ENCODE data around the gene BCO1. TPM values are rescaled to one million over a fixed set of nuclear protein-coding genes. Genes with fewer than 3 reads are reported as not detected.

BCO1 gene
- total and polyA plus RNA-seq, 4 experiments from 2014 or later: not detected

DNA sequence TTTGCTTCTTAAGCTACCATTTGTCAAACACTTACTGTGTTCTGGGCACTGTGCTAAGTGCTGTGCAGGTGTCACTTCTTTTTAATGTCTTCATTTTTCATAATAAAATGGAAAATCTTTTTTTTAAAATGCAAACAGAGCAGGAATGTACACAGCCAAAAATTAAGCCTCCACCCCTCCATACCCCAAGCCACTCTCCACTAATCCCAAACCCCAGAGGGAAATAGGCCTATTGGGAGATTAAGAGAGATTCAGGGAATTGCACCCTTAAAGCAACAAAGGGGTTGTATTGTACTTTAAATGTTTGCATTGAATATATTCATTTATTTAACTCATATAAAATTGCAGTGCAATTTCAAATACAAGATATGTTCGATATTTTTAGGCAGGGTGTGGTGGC is 47.7 kb downstream of the BCO1 start:
- no peaks in the 10 kb centered on the region for H3K36me3 Mint-ChIP-seq
- CTCF ChIA-PET (ENCODE audit: partially characterized antibody): interaction anchor here (1.3 kb wide), 1 partner anchor 12 kb away, joined by 3 read pairs; no protein-coding TSS in a partner anchor
- intact Hi-C loops (cut with micrococcal nuclease): no loop called here
- POLR2A ChIA-PET (ENCODE audit: partially characterized antibody): no interaction called here
- Histone ChIP-seq H3K4me3 (ENCODE audit: low read length in 2 of 2) (no peak overlapping the region), H3K27ac (ENCODE audit: low read depth, low read length) (no peak overlapping the region), H3K4me1 (ENCODE audit: insufficient read depth, low read length) (no peaks in the 10 kb centered on the region), H3K9me3 (ENCODE audit: control insufficient read depth in 1 of 2, low read length in 2 of 2) (no peaks in the 10 kb centered on the region), H3K27me3 (ENCODE audit: insufficient read depth, low read length) (no peaks in the 10 kb centered on the region), H3K36me3 (ENCODE audit: insufficient read depth, low read length) (no peaks in the 10 kb centered on the region)
- no peak for DNase-seq
- H3K27ac Mint-ChIP-seq: no peak overlapping the region
- no peaks in the 10 kb centered on the region for H3K4me1 Mint-ChIP-seq
- no peak overlapping the region for H3K4me3 Mint-ChIP-seq
- H3K9me3 Mint-ChIP-seq: no peaks in the 10 kb centered on the region
- peaks cover 1 to 2% of the 10 kb centered on the region in 2 donors for H3K27me3 Mint-ChIP-seq

DNA sequence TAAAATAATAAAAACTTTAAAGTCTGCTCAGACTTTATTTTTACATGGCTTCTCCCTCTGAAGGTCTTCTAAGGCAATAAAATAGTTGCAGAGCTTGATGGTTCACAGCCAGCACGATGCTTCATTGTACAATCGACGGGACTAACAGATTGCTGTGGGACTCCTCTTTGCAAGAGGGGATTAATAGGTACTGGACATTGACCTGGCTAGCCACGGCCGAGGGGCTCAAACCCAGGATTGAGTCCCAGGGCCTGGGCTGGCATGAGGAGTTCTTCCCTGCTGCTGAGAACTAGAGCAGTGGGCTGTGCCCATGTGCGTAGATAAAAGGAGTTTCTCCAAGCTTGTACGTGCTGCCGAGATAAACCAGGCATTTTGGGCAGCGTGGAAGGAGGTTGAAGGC is 52.6 kb downstream of the BCO1 start:
- H3K27me3 Mint-ChIP-seq: peaks cover 9 to 15% of the 10 kb centered on the region in 2 donors
- no peaks in the 10 kb centered on the region for H3K9me3 ChIP-seq (ENCODE audit: control insufficient read depth in 1 of 2, low read length in 2 of 2)
- H3K36me3 Mint-ChIP-seq: no peaks in the 10 kb centered on the region
- no peaks in the 10 kb centered on the region for H3K36me3 ChIP-seq (ENCODE audit: insufficient read depth, low read length)
- H3K4me1 Mint-ChIP-seq: no peaks in the 10 kb centered on the region
- no peaks in the 10 kb centered on the region for H3K27me3 ChIP-seq (ENCODE audit: insufficient read depth, low read length)
- H3K27ac Mint-ChIP-seq: no peak overlapping the region
- peaks cover 0 to 2% (median 0%) of the 10 kb centered on the region in 8 donors for H3K9me3 Mint-ChIP-seq
- H3K27ac ChIP-seq (ENCODE audit: low read depth, low read length): no peak overlapping the region
- intact Hi-C loops (cut with micrococcal nuclease): no loop called here
- ChIA-PET POLR2A (ENCODE audit: partially characterized antibody) (no interaction called here), CTCF (ENCODE audit: partially characterized antibody) (interaction anchor here (1.2 kb wide), 1 partner anchor 11 kb away, joined by 3 read pairs; no protein-coding TSS in a partner anchor)
- no peak overlapping the region for H3K4me3 Mint-ChIP-seq
- no peak overlapping the region for H3K4me3 ChIP-seq (ENCODE audit: low read length in 2 of 2)
- H3K4me1 ChIP-seq (ENCODE audit: insufficient read depth, low read length): no peaks in the 10 kb centered on the region
- no peak for DNase-seq

DNA sequence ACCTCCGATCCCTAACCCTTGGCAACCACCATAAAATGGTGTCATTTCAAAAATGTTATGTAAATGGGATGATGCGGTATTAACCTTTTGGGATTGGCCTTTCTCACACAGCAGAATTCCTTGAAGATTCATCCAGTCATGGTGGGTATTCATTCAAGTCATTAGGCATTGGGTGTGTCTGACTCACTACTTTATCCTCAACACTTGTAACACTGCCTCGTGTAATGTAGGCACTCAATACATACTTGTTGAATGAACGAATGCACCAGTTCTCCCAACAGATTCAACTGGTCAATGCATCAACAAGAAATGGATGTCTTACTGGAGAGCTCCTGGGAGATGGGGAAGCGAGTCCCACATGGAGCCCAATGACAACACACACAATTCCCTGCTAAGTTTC is 54.4 kb downstream of the BCO1 start:
- no peak for DNase-seq
- H3K4me3 Mint-ChIP-seq: no peak overlapping the region
- H3K4me1 Mint-ChIP-seq: no peaks in the 10 kb centered on the region
- H3K27me3 Mint-ChIP-seq: peaks cover 15 to 19% of the 10 kb centered on the region in 2 donors
- H3K27ac ChIP-seq (ENCODE audit: low read depth, low read length): no peak overlapping the region
- H3K36me3 Mint-ChIP-seq: no peaks in the 10 kb centered on the region
- H3K36me3 ChIP-seq (ENCODE audit: insufficient read depth, low read length): no peaks in the 10 kb centered on the region
- intact Hi-C loops (cut with micrococcal nuclease): no loop called here
- peaks cover 0 to 2% (median 0%) of the 10 kb centered on the region in 8 donors for H3K9me3 Mint-ChIP-seq
- ChIA-PET CTCF (ENCODE audit: partially characterized antibody) (no interaction called here), POLR2A (ENCODE audit: partially characterized antibody) (no interaction called here)
- peak overlapping the region in 1 of 7 donors; percentile 7 for H3K27ac Mint-ChIP-seq
- H3K4me1 ChIP-seq (ENCODE audit: insufficient read depth, low read length): no peaks in the 10 kb centered on the region
- no peak overlapping the region for H3K4me3 ChIP-seq (ENCODE audit: low read length in 2 of 2)
- H3K9me3 ChIP-seq (ENCODE audit: control insufficient read depth in 1 of 2, low read length in 2 of 2): no peaks in the 10 kb centered on the region
- no peaks in the 10 kb centered on the region for H3K27me3 ChIP-seq (ENCODE audit: insufficient read depth, low read length)

DNA sequence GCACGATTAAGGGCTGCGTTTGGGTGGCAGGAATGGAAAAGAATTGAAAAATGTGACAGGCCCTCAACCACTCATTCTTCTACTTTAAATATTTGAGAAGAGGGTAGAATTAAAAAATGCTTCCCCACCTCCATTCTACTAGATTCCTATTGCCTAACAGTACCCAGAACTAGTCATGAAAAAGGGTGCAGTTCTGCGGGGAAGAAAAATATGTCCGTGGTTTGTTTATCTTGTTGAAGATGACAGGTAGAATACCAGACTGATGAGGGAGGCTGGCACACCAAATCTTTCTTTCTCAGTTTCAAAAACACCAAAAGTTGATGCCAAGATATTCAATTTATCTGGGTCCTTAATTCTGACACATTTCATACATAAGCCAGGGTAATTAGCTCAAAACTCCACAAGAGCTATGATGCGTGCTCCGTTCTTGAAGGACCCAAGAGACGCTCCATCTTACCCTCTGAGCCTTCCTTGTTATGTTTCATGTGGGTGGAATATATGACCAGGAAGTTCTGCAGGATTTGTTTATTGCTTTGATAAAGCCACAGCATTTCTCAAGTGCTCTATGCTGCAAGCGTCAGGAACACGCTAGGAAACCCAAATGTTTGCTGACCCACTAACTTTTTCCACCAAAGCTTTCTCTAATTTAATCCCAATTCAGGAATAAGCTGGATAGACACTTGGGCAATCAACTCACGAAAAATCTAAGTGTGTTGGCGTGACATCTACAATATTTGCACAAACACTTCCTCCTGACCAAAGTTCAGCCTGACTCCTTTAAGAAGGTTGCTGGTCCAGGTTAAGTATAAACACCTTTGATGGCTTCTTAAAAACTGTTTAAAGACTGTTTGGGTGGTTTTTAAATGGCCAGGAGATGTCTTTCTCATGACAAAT is 55.7 kb downstream of the BCO1 start:
- Histone ChIP-seq H3K27ac (ENCODE audit: low read depth, low read length) (no peak overlapping the region), H3K4me3 (ENCODE audit: low read length in 2 of 2) (no peak overlapping the region), H3K36me3 (ENCODE audit: insufficient read depth, low read length) (no peaks in the 10 kb centered on the region), H3K9me3 (ENCODE audit: control insufficient read depth in 1 of 2, low read length in 2 of 2) (no peaks in the 10 kb centered on the region), H3K4me1 (ENCODE audit: insufficient read depth, low read length) (no peaks in the 10 kb centered on the region), H3K27me3 (ENCODE audit: insufficient read depth, low read length) (no peaks in the 10 kb centered on the region)
- DNase-seq: no peak
- ChIA-PET CTCF (ENCODE audit: partially characterized antibody) (no interaction called here), POLR2A (ENCODE audit: partially characterized antibody) (no interaction called here)
- no peak overlapping the region for H3K27ac Mint-ChIP-seq
- H3K9me3 Mint-ChIP-seq: peaks cover 0 to 5% (median 0%) of the 10 kb centered on the region in 8 donors
- H3K4me1 Mint-ChIP-seq: no peaks in the 10 kb centered on the region
- intact Hi-C loops (cut with micrococcal nuclease): no loop called here
- no peaks in the 10 kb centered on the region for H3K36me3 Mint-ChIP-seq
- H3K27me3 Mint-ChIP-seq: peaks cover 14 to 19% of the 10 kb centered on the region in 2 donors
- no peak overlapping the region for H3K4me3 Mint-ChIP-seq

DNA sequence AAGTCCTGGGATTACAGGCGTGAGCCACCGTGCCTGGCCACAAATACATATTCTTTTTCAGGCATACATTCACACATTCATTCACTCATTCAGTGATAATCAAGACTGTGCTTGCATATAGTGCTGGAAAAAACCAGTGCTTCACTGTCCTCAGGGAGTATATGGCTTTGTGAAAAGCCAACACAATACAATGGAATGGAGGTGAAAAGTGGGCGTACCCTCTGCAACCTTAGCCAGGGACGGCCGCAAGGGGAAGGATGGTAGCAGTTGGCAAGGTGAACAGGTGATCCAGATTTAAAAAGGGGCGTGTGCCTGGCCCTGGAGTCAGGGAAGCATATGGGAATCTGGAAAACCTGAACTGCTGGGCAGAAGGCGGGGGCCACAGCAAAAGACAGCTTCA is 58.1 kb downstream of the BCO1 start:
- no peaks in the 10 kb centered on the region for H3K4me1 ChIP-seq (ENCODE audit: insufficient read depth, low read length)
- peaks cover 0 to 6% (median 0%) of the 10 kb centered on the region in 8 donors for H3K9me3 Mint-ChIP-seq
- no peaks in the 10 kb centered on the region for H3K27me3 ChIP-seq (ENCODE audit: insufficient read depth, low read length)
- POLR2A ChIA-PET (ENCODE audit: partially characterized antibody): no interaction called here
- H3K4me3 ChIP-seq (ENCODE audit: low read length in 2 of 2): no peak overlapping the region
- no peaks in the 10 kb centered on the region for H3K36me3 ChIP-seq (ENCODE audit: insufficient read depth, low read length)
- no peaks in the 10 kb centered on the region for H3K9me3 ChIP-seq (ENCODE audit: control insufficient read depth in 1 of 2, low read length in 2 of 2)
- no peak overlapping the region for H3K27ac ChIP-seq (ENCODE audit: low read depth, low read length)
- intact Hi-C loops (cut with micrococcal nuclease): no loop called here
- DNase-seq: no peak
- CTCF ChIA-PET (ENCODE audit: partially characterized antibody): no interaction called here
- peaks cover 0 to 4% of the 10 kb centered on the region in 2 donors for H3K36me3 Mint-ChIP-seq
- no peak overlapping the region for H3K4me3 Mint-ChIP-seq
- peaks cover 14 to 15% of the 10 kb centered on the region in 2 donors for H3K27me3 Mint-ChIP-seq
- no peaks in the 10 kb centered on the region for H3K4me1 Mint-ChIP-seq
- no peak overlapping the region for H3K27ac Mint-ChIP-seq

DNA sequence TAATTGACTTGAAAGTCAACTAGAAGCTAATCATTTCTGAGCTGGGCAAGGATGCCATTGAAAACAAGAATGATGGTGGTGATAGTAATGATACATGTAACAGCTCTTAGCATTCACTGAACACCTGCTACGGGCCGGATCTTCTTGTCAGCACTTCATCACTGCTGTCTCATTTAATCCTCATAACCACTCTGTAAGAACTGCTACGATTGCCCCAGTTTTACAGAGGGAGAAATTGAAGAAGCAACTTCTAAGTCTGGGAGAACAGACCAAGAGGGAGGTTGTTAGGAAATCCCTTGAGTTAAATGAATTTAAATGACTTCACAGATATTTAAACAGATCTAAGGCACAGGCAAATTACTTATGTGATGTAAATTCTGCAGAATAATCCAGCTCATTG is 69.3 kb downstream of the BCO1 start:
- Histone ChIP-seq H3K27me3 (ENCODE audit: insufficient read depth, low read length) (no peaks in the 10 kb centered on the region), H3K36me3 (ENCODE audit: insufficient read depth, low read length) (no peaks in the 10 kb centered on the region), H3K27ac (ENCODE audit: low read depth, low read length) (no peak overlapping the region), H3K4me3 (ENCODE audit: low read length in 2 of 2) (no peak overlapping the region), H3K4me1 (ENCODE audit: insufficient read depth, low read length) (peaks cover 3% of the 10 kb centered on the region), H3K9me3 (ENCODE audit: control insufficient read depth in 1 of 2, low read length in 2 of 2) (no peaks in the 10 kb centered on the region)
- Mint-ChIP-seq H3K27ac (peak overlapping the region in 2 of 7 donors; percentile 17 to 42), H3K36me3 (no peaks in the 10 kb centered on the region), H3K27me3 (no peaks in the 10 kb centered on the region), H3K4me1 (peaks cover 14 to 24% (median 16%) of the 10 kb centered on the region in 4 donors), H3K4me3 (no peak overlapping the region), H3K9me3 (no peaks in the 10 kb centered on the region)
- ChIA-PET CTCF (ENCODE audit: partially characterized antibody) (no interaction called here), POLR2A (ENCODE audit: partially characterized antibody) (no interaction called here)
- intact Hi-C loops (cut with micrococcal nuclease): no loop called here
- no peak for DNase-seq

DNA sequence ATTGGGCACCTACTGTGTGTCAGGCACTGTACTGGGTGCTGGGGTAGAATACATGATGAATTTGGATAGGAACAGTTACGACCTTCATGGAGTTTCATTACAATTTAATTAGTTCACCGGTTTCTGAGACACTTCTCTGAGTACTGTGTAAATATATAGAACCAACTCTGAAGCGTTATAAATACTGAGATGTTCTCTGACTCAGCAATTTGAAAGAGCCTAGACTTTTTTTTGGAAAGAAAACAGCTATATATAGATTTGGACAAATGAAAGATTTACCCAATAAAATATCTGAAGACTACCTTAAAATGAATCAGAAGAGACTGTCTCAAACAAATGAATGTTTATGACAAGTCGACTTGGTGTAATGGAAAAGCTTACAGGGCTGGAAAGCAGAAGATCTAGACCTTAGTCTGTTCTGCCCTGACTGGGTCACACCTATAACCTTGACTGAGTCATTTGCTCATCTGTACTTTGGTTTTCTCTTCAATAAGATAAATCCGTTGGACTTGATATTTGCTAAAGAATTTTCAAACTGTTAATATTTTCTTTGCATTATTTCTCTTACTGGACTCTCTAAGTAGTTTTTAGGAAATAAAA is 71.7 kb downstream of the BCO1 start:
- no peaks in the 10 kb centered on the region for H3K36me3 ChIP-seq (ENCODE audit: insufficient read depth, low read length)
- no peaks in the 10 kb centered on the region for H3K9me3 ChIP-seq (ENCODE audit: control insufficient read depth in 1 of 2, low read length in 2 of 2)
- H3K4me1 Mint-ChIP-seq: peaks cover 27 to 40% (median 31%) of the 10 kb centered on the region in 4 donors
- ChIA-PET CTCF (ENCODE audit: partially characterized antibody) (interaction anchor here (0.6 to 1.0 kb wide), 2 partner anchors 9 to 53 kb away, joined by 3 to 4 read pairs; no protein-coding TSS in a partner anchor), POLR2A (ENCODE audit: partially characterized antibody) (no interaction called here)
- H3K4me3 ChIP-seq (ENCODE audit: low read length in 2 of 2): no peak overlapping the region
- peaks cover 0 to 9% of the 10 kb centered on the region in 2 donors for H3K36me3 Mint-ChIP-seq
- no peak overlapping the region for H3K27ac ChIP-seq (ENCODE audit: low read depth, low read length)
- H3K4me1 ChIP-seq (ENCODE audit: insufficient read depth, low read length): peaks cover 18% of the 10 kb centered on the region
- no peaks in the 10 kb centered on the region for H3K27me3 Mint-ChIP-seq
- intact Hi-C loops (cut with micrococcal nuclease): loop anchor here (5.0 to 10.0 kb wide), 5 partner anchors 407 to 1345 kb away; partner anchors contain the start of genes CDYL2, DYNLRB2 and MPHOSPH6
- no peaks in the 10 kb centered on the region for H3K27me3 ChIP-seq (ENCODE audit: insufficient read depth, low read length)
- no peak overlapping the region for H3K27ac Mint-ChIP-seq
- no peak for DNase-seq
- no peak overlapping the region for H3K4me3 Mint-ChIP-seq
- peaks cover 0 to 3% (median 0%) of the 10 kb centered on the region in 8 donors for H3K9me3 Mint-ChIP-seq

Data from CD4-positive, alpha-beta memory T cell (primary cell).